Fibroblast of lung (primary cell): ENCODE data around the gene ANKRD45. TPM values are rescaled to one million over a fixed set of nuclear protein-coding genes. Genes with fewer than 3 reads are reported as not detected.

Experiments used
- DNase-seq, 2 donors: peaks; one replicate each; pipeline versions ENCODE4 v3.0.0 to v3.0.0-alpha.2; 2010; ENCODE audit warnings: low read depth in 2 of 2
- H2AFZ ChIP-seq: 2 replicates; pipeline ENCODE4 v1.5.1; 2012; ENCODE audit warnings: low read length, control low read depth, inconsistent platforms
- H3K27ac ChIP-seq: 2 replicates; pipeline ENCODE4 v1.5.1; 2011; ENCODE audit warnings: low read length, control low read depth; ENCODE audit not compliant: insufficient read depth
- H3K27me3 ChIP-seq: 2 replicates; pipeline ENCODE4 v1.5.1; 2011; ENCODE audit warnings: mild to moderate bottlenecking, low read length; ENCODE audit not compliant: control insufficient read depth, insufficient read depth
- H3K36me3 ChIP-seq: 2 replicates; pipeline ENCODE4 v1.5.1; 2011; ENCODE audit warnings: low read length; ENCODE audit not compliant: control insufficient read depth, insufficient read depth
- H3K4me1 ChIP-seq: 2 replicates; pipeline ENCODE4 v1.5.1; 2011; ENCODE audit warnings: low read length; ENCODE audit not compliant: control insufficient read depth, insufficient read depth; ENCODE audit errors: extremely low read depth
- H3K4me2 ChIP-seq: 2 replicates; pipeline ENCODE4 v1.5.1; 2011; ENCODE audit warnings: low read length, control low read depth; ENCODE audit not compliant: insufficient read depth; ENCODE audit errors: extremely low read depth
- H3K4me3 ChIP-seq, 4 experiments: fragments of 200-600 bp in 1 of 4; sonication (generic) in 1 of 4; replicated peaks in 1 of 4; 2 replicates each; pipeline ENCODE4 v1.5.1; 2011 to 2016; ENCODE audit warnings: low read length in 4 of 4, low read depth in 3 of 4, mild to moderate bottlenecking in 3 of 4, control low read depth in 2 of 4, inconsistent platforms in 1 of 4, mixed read lengths in 1 of 4; ENCODE audit not compliant: insufficient read depth in 1 of 4; ENCODE audit errors: control extremely low read depth in 1 of 4
- H3K79me2 ChIP-seq: 2 replicates; pipeline ENCODE4 v1.5.1; 2012; ENCODE audit warnings: mild to moderate bottlenecking, low read length, inconsistent platforms; ENCODE audit not compliant: control insufficient read depth, insufficient read depth
- H3K9ac ChIP-seq: 2 replicates; pipeline ENCODE4 v1.5.1; 2011; ENCODE audit warnings: mild to moderate bottlenecking, low read length, control low read depth; ENCODE audit not compliant: insufficient read depth
- H3K9me3 ChIP-seq: 2 replicates; pipeline ENCODE4 v1.5.1; 2012; ENCODE audit warnings: low read depth, low read length; ENCODE audit not compliant: control insufficient read depth, insufficient read depth
- H4K20me1 ChIP-seq: 2 replicates; pipeline ENCODE4 v1.5.1; 2011; ENCODE audit warnings: low read length; ENCODE audit not compliant: control insufficient read depth, insufficient read depth; ENCODE audit errors: extremely low read depth
- EZH2 ChIP-seq: IDR thresholded peaks from 2 replicates; pipeline ENCODE4 v1.5.1; 2012; ENCODE audit warnings: low read length, control low read depth, mild to moderate bottlenecking; ENCODE audit errors: missing control alignments
- polyA plus RNA-seq, 2 donors: library from polyadenylated mRNA; depleted of rRNA in 1 of 2; stranded (reverse) in 1 of 2; unstranded in 1 of 2; fragments of >200 nt; gene quantifications; 2 replicates each; pipeline ENCODE4 v1.2.1, GENCODE V29; 2011 to 2012; ENCODE audit warnings: missing spikeins in 1 of 2
- total RNA-seq: library from RNA; depleted of rRNA; stranded (reverse); fragments of >200 nt; gene quantifications from 2 replicates; pipeline ENCODE4 v1.2.1, GENCODE V29; 2014
- TF ChIP-seq, protein P1 (sequence below), 2 donors: IDR thresholded peaks in 1 of 2; conservative IDR thresholded peaks in 1 of 2; 1 replicate in 1 of 2; 2 replicates in 1 of 2; pipeline ENCODE4 v1.5.1; 2011 to 2012; ENCODE audit warnings: low read length in 2 of 2, control low read depth in 1 of 2, inconsistent platforms in 1 of 2, low read depth in 1 of 2, mild to moderate bottlenecking in 1 of 2

ANKRD45 gene
- total and polyA plus RNA-seq, 2 donors (not counting 1 experiment from before 2014, with no cell fraction given) = 0.43 to 1.7 TPM

- Histone ChIP-seq H3K36me3 (no peaks in the 10 kb centered on the region), H3K27me3 (no peaks in the 10 kb centered on the region), H3K4me1 (no peaks in the 10 kb centered on the region), H3K27ac (no peak overlapping the region), H3K4me3 (no peak overlapping the region), H3K9ac (no peak overlapping the region), H3K79me2 (no peaks in the 10 kb centered on the region), H4K20me1 (no peaks in the 10 kb centered on the region), H3K9me3 (no peaks in the 10 kb centered on the region), H3K4me2 (no peak overlapping the region), H2AFZ (no peak overlapping the region)
- no peak for TF ChIP-seq EZH2
- TF ChIP-seq, protein P1, sequence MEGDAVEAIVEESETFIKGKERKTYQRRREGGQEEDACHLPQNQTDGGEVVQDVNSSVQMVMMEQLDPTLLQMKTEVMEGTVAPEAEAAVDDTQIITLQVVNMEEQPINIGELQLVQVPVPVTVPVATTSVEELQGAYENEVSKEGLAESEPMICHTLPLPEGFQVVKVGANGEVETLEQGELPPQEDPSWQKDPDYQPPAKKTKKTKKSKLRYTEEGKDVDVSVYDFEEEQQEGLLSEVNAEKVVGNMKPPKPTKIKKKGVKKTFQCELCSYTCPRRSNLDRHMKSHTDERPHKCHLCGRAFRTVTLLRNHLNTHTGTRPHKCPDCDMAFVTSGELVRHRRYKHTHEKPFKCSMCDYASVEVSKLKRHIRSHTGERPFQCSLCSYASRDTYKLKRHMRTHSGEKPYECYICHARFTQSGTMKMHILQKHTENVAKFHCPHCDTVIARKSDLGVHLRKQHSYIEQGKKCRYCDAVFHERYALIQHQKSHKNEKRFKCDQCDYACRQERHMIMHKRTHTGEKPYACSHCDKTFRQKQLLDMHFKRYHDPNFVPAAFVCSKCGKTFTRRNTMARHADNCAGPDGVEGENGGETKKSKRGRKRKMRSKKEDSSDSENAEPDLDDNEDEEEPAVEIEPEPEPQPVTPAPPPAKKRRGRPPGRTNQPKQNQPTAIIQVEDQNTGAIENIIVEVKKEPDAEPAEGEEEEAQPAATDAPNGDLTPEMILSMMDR (conservative IDR thresholded peaks at IDR 0.05 in 1 of 2, IDR thresholded peaks at IDR 0.05 in 1 of 2; ENCODE audit: low read depth in 1 of 2, low read length in 2 of 2) = no peak
- no peak for DNase-seq
Observed at GRCh38 chr1:173663159-173663558, 6.5 kb downstream of the ANKRD45 start.

DNA sequence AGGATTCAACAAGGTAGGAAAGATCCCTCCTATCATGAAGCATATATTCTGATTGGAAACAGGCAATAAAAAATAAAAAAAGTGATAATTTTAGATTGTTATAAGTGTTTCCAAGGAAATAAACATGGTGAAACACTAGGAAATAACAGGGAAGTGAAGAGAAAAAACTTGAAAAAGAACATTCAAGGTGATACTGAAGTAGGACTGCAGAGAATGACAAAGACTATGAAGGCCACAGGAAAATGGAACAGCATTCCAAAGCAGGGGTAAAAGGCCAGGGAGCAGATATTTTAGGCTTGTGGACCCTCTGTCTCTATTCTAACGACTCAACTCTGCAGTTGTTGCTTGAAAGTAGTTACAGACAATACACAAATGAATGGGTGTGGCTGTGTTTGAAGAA lies 7.9 kb downstream of the ANKRD45 start:
- Histone ChIP-seq H3K9ac (no peak overlapping the region), H3K79me2 (no peaks in the 10 kb centered on the region), H4K20me1 (no peaks in the 10 kb centered on the region), H3K9me3 (no peaks in the 10 kb centered on the region), H3K27me3 (no peaks in the 10 kb centered on the region), H3K4me2 (no peak overlapping the region), H2AFZ (no peak overlapping the region), H3K4me1 (no peaks in the 10 kb centered on the region), H3K27ac (no peak overlapping the region), H3K36me3 (no peaks in the 10 kb centered on the region), H3K4me3 (no peak overlapping the region)
- TF ChIP-seq EZH2 = no peak
- TF ChIP-seq, protein P1 (conservative IDR thresholded peaks at IDR 0.05 in 1 of 2, IDR thresholded peaks at IDR 0.05 in 1 of 2; ENCODE audit: low read depth in 1 of 2, low read length in 2 of 2) = no peak
- DNase-seq = no peak

DNA sequence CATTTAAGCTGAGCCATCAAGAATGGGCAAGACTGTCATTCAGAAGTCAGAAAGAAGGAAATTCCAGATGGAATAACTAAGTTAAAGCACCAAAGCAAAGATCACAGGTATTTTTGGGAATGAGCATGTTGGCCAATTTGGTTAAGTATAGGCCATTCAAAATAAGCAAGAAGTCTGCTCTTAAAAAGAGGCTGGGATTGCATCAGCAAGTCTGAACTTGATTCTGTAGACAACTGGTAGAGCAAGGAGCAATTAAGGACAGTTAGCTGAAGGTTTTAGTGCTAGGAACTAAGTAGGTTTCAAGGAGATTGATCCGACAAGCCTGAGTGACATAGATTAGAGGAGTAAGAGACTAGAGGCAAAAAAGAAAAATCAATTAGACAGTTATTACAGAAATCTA lies 8.4 kb downstream of the ANKRD45 start:
- no peak for DNase-seq
- no peaks in the 10 kb centered on the region for H3K79me2 ChIP-seq
- no peaks in the 10 kb centered on the region for H4K20me1 ChIP-seq
- no peaks in the 10 kb centered on the region for H3K27me3 ChIP-seq
- H3K27ac ChIP-seq = no peak overlapping the region
- TF ChIP-seq, protein P1 (conservative IDR thresholded peaks at IDR 0.05 in 1 of 2, IDR thresholded peaks at IDR 0.05 in 1 of 2; ENCODE audit: low read depth in 1 of 2, low read length in 2 of 2) = no peak
- TF ChIP-seq EZH2 = no peak
- H3K4me1 ChIP-seq = no peaks in the 10 kb centered on the region
- no peak overlapping the region for H3K4me2 ChIP-seq
- H3K4me3 ChIP-seq = no peak overlapping the region
- H2AFZ ChIP-seq = no peak overlapping the region
- H3K9ac ChIP-seq = no peak overlapping the region
- no peaks in the 10 kb centered on the region for H3K9me3 ChIP-seq
- no peaks in the 10 kb centered on the region for H3K36me3 ChIP-seq
